ENCODE measurements around the gene EFR3B.

The EFR3B gene

DNA sequence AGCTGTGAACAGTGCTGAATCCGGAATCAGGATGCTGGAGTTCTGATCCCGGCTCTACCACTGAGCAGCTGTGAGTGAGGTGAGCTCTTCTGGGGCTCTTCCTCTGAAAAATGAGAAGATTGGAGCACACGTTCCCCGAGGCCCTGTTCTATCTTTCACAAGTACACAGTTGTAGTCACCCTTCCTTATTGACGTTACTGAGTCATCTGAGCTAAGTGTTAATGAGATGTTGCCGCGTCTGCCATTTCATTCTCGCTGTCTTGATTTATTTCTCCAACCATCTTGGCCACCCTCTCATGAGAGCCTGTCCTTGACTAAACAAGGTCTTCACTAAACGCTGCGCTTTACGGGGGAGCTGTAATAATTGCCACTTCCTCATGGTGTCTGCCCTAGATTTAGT lies 31.9 kb upstream of the EFR3B start (continued):
- TF ChIP-seq, protein P1, sequence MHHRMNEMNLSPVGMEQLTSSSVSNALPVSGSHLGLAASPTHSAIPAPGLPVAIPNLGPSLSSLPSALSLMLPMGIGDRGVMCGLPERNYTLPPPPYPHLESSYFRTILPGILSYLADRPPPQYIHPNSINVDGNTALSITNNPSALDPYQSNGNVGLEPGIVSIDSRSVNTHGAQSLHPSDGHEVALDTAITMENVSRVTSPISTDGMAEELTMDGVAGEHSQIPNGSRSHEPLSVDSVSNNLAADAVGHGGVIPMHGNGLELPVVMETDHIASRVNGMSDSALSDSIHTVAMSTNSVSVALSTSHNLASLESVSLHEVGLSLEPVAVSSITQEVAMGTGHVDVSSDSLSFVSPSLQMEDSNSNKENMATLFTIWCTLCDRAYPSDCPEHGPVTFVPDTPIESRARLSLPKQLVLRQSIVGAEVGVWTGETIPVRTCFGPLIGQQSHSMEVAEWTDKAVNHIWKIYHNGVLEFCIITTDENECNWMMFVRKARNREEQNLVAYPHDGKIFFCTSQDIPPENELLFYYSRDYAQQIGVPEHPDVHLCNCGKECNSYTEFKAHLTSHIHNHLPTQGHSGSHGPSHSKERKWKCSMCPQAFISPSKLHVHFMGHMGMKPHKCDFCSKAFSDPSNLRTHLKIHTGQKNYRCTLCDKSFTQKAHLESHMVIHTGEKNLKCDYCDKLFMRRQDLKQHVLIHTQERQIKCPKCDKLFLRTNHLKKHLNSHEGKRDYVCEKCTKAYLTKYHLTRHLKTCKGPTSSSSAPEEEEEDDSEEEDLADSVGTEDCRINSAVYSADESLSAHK (tag by site-specific recombination; IDR thresholded peaks at IDR 0.05), result peak; percentile 59; the same call in 1 of the 2 replicates
- TF ChIP-seq ZNF548 (tag by site-specific recombination; IDR thresholded peaks at IDR 0.05) (no peak), ZXDB (tag by site-specific recombination; IDR thresholded peaks at IDR 0.05) (peak; percentile 30; the same call in 1 of the 2 replicates), GLIS2 (tag by site-specific recombination; IDR thresholded peaks at IDR 0.05) (no peak), ZNF777 (tag by site-specific recombination; IDR thresholded peaks at IDR 0.05; ENCODE audit: borderline replicate concordance) (no peak), ZNF350 (tag by site-specific recombination; IDR thresholded peaks at IDR 0.05) (no peak), SCRT2 (tag by site-specific recombination; IDR thresholded peaks at IDR 0.05) (no peak), ZNF600 (tag by site-specific recombination; IDR thresholded peaks at IDR 0.05) (peak; percentile 41), MZF1 (tag by site-specific recombination; IDR thresholded peaks at IDR 0.05; ENCODE audit: borderline replicate concordance) (no peak), ZNF549 (tag by site-specific recombination; IDR thresholded peaks at IDR 0.05) (no peak), RBAK (tag by site-specific recombination; IDR thresholded peaks at IDR 0.05) (no peak), ZNF175 (tag by site-specific recombination; IDR thresholded peaks at IDR 0.05) (no peak), MEIS1 (CRISPR knock-in tag; IDR thresholded peaks at IDR 0.05; ENCODE audit: borderline replicate concordance) (no peak), HOXA7 (CRISPR knock-in tag; IDR thresholded peaks at IDR 0.05; ENCODE audit: borderline replicate concordance) (no peak), ZNF223 (tag by site-specific recombination; IDR thresholded peaks at IDR 0.05) (no peak), ZNF670 (tag by site-specific recombination; IDR thresholded peaks at IDR 0.05; ENCODE audit: low read depth) (no peak), ZNF221 (tag by site-specific recombination; IDR thresholded peaks at IDR 0.05; ENCODE audit: borderline replicate concordance) (no peak), ZNF510 (tag by site-specific recombination; IDR thresholded peaks at IDR 0.05; ENCODE audit: insufficient replicate concordance) (no peak)
- TF ChIP-seq, protein P2, sequence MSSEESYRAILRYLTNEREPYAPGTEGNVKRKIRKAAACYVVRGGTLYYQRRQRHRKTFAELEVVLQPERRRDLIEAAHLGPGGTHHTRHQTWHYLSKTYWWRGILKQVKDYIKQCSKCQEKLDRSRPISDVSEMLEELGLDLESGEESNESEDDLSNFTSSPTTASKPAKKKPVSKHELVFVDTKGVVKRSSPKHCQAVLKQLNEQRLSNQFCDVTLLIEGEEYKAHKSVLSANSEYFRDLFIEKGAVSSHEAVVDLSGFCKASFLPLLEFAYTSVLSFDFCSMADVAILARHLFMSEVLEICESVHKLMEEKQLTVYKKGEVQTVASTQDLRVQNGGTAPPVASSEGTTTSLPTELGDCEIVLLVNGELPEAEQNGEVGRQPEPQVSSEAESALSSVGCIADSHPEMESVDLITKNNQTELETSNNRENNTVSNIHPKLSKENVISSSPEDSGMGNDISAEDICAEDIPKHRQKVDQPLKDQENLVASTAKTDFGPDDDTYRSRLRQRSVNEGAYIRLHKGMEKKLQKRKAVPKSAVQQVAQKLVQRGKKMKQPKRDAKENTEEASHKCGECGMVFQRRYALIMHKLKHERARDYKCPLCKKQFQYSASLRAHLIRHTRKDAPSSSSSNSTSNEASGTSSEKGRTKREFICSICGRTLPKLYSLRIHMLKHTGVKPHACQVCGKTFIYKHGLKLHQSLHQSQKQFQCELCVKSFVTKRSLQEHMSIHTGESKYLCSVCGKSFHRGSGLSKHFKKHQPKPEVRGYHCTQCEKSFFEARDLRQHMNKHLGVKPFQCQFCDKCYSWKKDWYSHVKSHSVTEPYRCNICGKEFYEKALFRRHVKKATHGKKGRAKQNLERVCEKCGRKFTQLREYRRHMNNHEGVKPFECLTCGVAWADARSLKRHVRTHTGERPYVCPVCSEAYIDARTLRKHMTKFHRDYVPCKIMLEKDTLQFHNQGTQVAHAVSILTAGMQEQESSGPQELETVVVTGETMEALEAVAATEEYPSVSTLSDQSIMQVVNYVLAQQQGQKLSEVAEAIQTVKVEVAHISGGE (tag by site-specific recombination; conservative IDR thresholded peaks at IDR 0.05; ENCODE audit: low read depth), result no peak
- TF ChIP-seq, protein P3, sequence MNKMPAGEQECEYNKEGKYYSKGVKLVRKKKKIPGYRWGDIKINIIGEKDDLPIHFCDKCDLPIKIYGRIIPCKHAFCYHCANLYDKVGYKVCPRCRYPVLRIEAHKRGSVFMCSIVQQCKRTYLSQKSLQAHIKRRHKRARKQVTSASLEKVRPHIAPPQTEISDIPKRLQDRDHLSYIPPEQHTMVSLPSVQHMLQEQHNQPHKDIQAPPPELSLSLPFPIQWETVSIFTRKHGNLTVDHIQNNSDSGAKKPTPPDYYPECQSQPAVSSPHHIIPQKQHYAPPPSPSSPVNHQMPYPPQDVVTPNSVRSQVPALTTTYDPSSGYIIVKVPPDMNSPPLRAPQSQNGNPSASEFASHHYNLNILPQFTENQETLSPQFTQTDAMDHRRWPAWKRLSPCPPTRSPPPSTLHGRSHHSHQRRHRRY (tag by site-specific recombination; IDR thresholded peaks at IDR 0.05), result no peak
- TF ChIP-seq, protein P4, sequence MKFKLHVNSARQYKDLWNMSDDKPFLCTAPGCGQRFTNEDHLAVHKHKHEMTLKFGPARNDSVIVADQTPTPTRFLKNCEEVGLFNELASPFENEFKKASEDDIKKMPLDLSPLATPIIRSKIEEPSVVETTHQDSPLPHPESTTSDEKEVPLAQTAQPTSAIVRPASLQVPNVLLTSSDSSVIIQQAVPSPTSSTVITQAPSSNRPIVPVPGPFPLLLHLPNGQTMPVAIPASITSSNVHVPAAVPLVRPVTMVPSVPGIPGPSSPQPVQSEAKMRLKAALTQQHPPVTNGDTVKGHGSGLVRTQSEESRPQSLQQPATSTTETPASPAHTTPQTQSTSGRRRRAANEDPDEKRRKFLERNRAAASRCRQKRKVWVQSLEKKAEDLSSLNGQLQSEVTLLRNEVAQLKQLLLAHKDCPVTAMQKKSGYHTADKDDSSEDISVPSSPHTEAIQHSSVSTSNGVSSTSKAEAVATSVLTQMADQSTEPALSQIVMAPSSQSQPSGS (tag by site-specific recombination; IDR thresholded peaks at IDR 0.05; ENCODE audit: low read depth), result no peak
- TF ChIP-seq, protein P5, sequence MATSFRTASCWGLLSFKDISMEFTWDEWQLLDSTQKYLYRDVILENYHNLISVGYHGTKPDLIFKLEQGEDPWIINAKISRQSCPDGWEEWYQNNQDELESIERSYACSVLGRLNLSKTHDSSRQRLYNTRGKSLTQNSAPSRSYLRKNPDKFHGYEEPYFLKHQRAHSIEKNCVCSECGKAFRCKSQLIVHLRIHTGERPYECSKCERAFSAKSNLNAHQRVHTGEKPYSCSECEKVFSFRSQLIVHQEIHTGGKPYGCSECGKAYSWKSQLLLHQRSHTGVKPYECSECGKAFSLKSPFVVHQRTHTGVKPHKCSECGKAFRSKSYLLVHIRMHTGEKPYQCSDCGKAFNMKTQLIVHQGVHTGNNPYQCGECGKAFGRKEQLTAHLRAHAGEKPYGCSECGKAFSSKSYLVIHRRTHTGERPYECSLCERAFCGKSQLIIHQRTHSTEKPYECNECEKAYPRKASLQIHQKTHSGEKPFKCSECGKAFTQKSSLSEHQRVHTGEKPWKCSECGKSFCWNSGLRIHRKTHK (tag by site-specific recombination; IDR thresholded peaks at IDR 0.05), result no peak
- TF ChIP-seq, protein P6, sequence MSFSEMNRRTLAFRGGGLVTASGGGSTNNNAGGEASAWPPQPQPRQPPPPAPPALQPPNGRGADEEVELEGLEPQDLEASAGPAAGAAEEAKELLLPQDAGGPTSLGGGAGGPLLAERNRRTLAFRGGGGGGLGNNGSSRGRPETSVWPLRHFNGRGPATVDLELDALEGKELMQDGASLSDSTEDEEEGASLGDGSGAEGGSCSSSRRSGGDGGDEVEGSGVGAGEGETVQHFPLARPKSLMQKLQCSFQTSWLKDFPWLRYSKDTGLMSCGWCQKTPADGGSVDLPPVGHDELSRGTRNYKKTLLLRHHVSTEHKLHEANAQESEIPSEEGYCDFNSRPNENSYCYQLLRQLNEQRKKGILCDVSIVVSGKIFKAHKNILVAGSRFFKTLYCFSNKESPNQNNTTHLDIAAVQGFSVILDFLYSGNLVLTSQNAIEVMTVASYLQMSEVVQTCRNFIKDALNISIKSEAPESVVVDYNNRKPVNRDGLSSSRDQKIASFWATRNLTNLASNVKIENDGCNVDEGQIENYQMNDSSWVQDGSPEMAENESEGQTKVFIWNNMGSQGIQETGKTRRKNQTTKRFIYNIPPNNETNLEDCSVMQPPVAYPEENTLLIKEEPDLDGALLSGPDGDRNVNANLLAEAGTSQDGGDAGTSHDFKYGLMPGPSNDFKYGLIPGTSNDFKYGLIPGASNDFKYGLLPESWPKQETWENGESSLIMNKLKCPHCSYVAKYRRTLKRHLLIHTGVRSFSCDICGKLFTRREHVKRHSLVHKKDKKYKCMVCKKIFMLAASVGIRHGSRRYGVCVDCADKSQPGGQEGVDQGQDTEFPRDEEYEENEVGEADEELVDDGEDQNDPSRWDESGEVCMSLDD (tag by site-specific recombination; IDR thresholded peaks at IDR 0.05), result no peak
- TF ChIP-seq, protein P7, sequence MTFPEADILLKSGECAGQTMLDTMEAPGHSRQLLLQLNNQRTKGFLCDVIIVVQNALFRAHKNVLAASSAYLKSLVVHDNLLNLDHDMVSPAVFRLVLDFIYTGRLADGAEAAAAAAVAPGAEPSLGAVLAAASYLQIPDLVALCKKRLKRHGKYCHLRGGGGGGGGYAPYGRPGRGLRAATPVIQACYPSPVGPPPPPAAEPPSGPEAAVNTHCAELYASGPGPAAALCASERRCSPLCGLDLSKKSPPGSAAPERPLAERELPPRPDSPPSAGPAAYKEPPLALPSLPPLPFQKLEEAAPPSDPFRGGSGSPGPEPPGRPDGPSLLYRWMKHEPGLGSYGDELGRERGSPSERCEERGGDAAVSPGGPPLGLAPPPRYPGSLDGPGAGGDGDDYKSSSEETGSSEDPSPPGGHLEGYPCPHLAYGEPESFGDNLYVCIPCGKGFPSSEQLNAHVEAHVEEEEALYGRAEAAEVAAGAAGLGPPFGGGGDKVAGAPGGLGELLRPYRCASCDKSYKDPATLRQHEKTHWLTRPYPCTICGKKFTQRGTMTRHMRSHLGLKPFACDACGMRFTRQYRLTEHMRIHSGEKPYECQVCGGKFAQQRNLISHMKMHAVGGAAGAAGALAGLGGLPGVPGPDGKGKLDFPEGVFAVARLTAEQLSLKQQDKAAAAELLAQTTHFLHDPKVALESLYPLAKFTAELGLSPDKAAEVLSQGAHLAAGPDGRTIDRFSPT (tag by site-specific recombination; IDR thresholded peaks at IDR 0.05), result peak; percentile 64; the same call in 1 of the 2 replicates
